ENCODE data around the gene HM13.

HM13 gene

GRCh38 chr20:31603822-31604566, 89.8 kb downstream of the HM13 start:
- peak; percentile 69 for DNase-seq (ENCODE audit: extremely low read depth, low read depth)
- TF ChIP-seq, protein P1, sequence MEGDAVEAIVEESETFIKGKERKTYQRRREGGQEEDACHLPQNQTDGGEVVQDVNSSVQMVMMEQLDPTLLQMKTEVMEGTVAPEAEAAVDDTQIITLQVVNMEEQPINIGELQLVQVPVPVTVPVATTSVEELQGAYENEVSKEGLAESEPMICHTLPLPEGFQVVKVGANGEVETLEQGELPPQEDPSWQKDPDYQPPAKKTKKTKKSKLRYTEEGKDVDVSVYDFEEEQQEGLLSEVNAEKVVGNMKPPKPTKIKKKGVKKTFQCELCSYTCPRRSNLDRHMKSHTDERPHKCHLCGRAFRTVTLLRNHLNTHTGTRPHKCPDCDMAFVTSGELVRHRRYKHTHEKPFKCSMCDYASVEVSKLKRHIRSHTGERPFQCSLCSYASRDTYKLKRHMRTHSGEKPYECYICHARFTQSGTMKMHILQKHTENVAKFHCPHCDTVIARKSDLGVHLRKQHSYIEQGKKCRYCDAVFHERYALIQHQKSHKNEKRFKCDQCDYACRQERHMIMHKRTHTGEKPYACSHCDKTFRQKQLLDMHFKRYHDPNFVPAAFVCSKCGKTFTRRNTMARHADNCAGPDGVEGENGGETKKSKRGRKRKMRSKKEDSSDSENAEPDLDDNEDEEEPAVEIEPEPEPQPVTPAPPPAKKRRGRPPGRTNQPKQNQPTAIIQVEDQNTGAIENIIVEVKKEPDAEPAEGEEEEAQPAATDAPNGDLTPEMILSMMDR (IDR thresholded peaks at IDR 0.05; ENCODE audit: low read depth, low read length) = no peak

- no peak for DNase-seq (ENCODE audit: extremely low read depth, low read depth)
- TF ChIP-seq, protein P1 (IDR thresholded peaks at IDR 0.05; ENCODE audit: low read depth, low read length) = no peak
These were observed 90.4 kb downstream of the HM13 start for GRCh38 chr20:31604567-31605030.

GRCh38 chr20:31605031-31605901, 91.0 kb downstream of the HM13 start, which contains the start of gene ID1:
Gene ID1, plus strand, starts transcription at chr20:31605289. Its CDS starts 99 bp downstream, at chr20:31605388.
- TF ChIP-seq, protein P1 (IDR thresholded peaks at IDR 0.05; ENCODE audit: low read depth, low read length) = no peak
- DNase-seq (ENCODE audit: extremely low read depth, low read depth) = peak; percentile 90

- TF ChIP-seq, protein P1 (IDR thresholded peaks at IDR 0.05; ENCODE audit: low read depth, low read length) = peak; percentile 1; the same call in 1 of the 2 replicates
- DNase-seq (ENCODE audit: extremely low read depth, low read depth) = no peak
These were observed 91.9 kb downstream of the HM13 start for GRCh38 chr20:31605902-31606803.

DNA sequence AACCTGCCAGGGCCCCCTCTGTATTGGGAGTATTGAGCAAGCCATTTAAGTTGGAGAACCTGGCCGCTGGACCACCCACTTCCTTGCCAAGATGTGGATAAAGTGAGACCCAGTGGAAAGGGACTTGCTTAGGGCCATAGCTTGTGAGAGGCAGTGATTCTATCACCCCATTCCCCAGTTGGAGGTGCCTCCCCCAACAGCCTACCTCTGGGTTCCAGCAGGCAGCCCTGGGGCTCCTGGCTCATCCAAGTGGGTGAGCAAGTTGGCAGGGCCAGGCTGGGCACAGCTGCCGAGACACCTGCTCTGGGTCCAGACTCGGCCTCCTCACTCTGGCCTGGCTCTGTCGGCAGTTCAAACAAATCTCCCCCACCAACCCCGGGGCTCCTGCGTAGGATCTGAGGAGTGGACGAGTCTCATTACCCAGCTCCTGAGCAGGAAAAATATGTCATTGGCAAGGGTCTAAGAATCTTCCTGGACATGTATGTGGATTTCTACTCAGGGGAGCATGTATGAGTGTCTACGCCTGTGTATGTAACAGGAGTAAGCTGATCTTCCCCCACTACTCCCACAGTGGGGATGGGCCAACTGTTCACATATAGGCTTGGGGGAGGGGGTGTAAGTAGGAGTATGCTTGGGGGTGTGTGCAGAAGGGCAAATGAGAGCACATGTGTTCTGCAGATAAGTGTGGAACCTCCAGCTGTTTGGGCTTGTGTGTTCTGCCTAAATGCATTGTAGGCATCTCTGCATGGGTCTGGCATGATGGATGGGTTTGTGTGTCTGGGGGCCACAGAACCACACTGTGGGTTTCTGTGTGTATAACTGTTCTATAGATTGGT, 92.8 kb downstream of the HM13 start:
- no peak for DNase-seq (ENCODE audit: extremely low read depth, low read depth)
- TF ChIP-seq, protein P1 (IDR thresholded peaks at IDR 0.05; ENCODE audit: low read depth, low read length) = no peak

DNA sequence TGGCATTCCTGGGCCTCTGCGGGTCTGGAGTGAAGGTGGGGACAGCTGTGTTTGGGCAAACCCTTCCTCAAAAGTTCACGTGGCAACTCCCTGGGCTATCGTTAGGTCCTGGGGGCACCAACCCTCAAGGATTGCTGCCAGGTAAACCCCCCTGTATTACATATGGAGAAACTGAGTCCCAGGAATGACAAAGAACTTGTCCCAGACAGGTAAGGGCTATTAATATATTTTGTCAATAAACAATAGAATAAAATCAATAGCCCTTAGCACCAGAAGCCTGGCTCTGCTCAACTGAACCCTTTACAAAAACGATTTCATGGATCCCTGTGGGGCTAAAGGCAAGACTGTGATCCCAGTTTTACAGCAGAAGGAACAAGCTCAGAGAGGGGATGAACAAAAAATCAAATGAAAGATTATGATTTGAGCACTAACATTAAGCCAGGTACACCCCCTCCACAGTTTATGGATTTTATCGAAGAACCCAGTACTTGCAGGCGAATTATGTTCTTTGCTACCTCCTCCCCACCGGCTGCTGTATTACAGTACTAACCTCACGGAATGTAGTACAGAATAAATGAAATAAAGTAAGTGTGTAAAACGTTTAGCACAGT, 93.5 kb downstream of the HM13 start:
- no peak for DNase-seq (ENCODE audit: extremely low read depth, low read depth)
- TF ChIP-seq, protein P1 (IDR thresholded peaks at IDR 0.05; ENCODE audit: low read depth, low read length) = no peak
